Activated CD4-positive, alpha-beta T cell treated with anti-CD3 and anti-CD28 coated beads, Interleukin-2, amount 10 ng/mL, durations not matched to agents 24 days and 14 days (primary cell): ENCODE measurements around the gene FRMD3. TPM values are rescaled to one million over a fixed set of nuclear protein-coding genes. Genes with fewer than 3 reads are reported as not detected.

Source experiments
- DNase-seq: peaks from one replicate; pipeline ENCODE4 v3.0.0; 2022
- H3K27ac Mint-ChIP-seq: one replicate; pipeline ENCODE4 v1.8.0; 2022; ENCODE audit warnings: mild to moderate bottlenecking, mixed read lengths
- H3K27me3 Mint-ChIP-seq: one replicate; pipeline ENCODE4 v1.8.0; 2022; ENCODE audit warnings: mixed read lengths
- H3K36me3 Mint-ChIP-seq: one replicate; pipeline ENCODE4 v1.8.0; 2022; ENCODE audit warnings: low read depth, mild to moderate bottlenecking, mixed read lengths
- H3K4me1 Mint-ChIP-seq: one replicate; pipeline ENCODE4 v1.8.0; 2021; ENCODE audit warnings: mixed read lengths
- H3K4me3 Mint-ChIP-seq: one replicate; pipeline ENCODE4 v1.8.0; 2022; ENCODE audit warnings: mild to moderate bottlenecking, moderate library complexity, mixed read lengths
- H3K9me3 Mint-ChIP-seq: one replicate; pipeline ENCODE4 v1.8.0; 2021; ENCODE audit warnings: mixed read lengths
- intact Hi-C: fragments of 100-400 bp; cut with micrococcal nuclease; formaldehyde crosslinking; loops from one replicate; pipeline ENCODE4 v1.15.1; 2023
- total RNA-seq: library from RNA; stranded (reverse); gene quantifications from 2 replicates; pipeline ENCODE4 v1.2.3, GENCODE V29; 2022

FRMD3 gene
- total RNA-seq, 1 donor from 2014 or later = 0.30 TPM

DNA sequence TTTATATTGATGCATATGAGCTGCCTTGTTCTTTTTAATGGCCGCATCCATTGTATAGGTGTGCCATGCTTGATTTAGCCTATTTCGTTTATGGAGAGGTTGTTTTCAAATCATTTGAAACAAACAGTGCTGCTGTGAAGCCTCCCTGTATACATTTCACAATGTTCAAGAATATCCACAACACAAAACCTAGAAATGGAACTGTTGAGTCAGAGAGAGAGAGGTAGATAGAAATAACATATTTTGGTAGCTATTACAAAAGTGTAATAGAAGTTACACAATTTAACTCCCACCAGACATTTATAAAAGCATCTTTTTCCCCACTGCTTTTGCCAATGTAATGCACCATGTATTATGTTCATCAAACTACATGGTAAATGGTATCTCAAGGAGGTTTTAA is 82.0 kb downstream of the FRMD3 start:
- no peaks in the 10 kb centered on the region for H3K36me3 Mint-ChIP-seq
- no peaks in the 10 kb centered on the region for H3K4me1 Mint-ChIP-seq
- H3K27me3 Mint-ChIP-seq = no peaks in the 10 kb centered on the region
- H3K4me3 Mint-ChIP-seq = no peak overlapping the region
- intact Hi-C loops = no loop called here
- H3K27ac Mint-ChIP-seq = no peak overlapping the region
- DNase-seq = no peak
- H3K9me3 Mint-ChIP-seq = peaks cover 1% of the 10 kb centered on the region

DNA sequence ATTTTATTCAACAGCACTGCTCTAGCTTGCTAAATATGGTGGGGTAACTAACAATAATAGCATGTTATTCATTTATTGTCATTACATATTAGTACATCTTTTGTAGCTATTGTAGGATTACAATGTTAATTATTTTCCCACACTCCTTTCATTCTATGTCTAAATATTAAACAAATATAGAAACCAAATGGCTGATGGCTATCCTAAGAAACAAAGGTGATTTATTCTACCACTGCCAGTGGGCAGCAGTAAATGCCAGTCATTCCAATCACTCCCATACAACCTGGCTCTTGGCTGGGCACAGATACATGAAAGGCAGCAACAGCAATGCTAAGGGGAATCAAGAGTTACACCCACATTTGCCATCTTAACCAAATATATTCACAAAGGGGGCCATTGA is 84.1 kb downstream of the FRMD3 start:
- DNase-seq = no peak
- intact Hi-C loops = no loop called here
- no peak overlapping the region for H3K4me3 Mint-ChIP-seq
- no peaks in the 10 kb centered on the region for H3K27me3 Mint-ChIP-seq
- no peaks in the 10 kb centered on the region for H3K4me1 Mint-ChIP-seq
- H3K36me3 Mint-ChIP-seq = no peaks in the 10 kb centered on the region
- H3K27ac Mint-ChIP-seq = no peak overlapping the region
- no peaks in the 10 kb centered on the region for H3K9me3 Mint-ChIP-seq

DNA sequence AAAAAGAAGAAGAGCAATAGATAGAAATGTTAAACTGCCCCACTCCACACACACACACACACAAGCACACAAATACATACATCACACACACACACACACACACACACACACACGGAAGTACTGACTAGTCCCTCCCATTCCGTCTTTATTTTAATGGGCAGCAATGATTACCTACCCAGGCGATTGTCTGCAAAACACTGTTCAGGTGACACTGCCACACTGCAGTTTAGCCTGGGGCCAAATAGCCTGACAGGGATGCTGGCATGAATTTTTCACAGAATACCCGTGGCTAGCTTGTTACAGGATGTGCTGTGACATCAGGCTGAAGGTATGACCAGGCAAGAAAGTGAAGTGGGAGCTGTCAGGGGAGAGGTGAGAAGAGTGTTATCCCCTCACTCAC is 86.9 kb downstream of the FRMD3 start:
- Mint-ChIP-seq H3K36me3 (no peaks in the 10 kb centered on the region), H3K4me3 (no peak overlapping the region), H3K27ac (no peak overlapping the region), H3K9me3 (no peaks in the 10 kb centered on the region), H3K27me3 (no peaks in the 10 kb centered on the region), H3K4me1 (no peaks in the 10 kb centered on the region)
- DNase-seq = no peak
- intact Hi-C loops = no loop called here

DNA sequence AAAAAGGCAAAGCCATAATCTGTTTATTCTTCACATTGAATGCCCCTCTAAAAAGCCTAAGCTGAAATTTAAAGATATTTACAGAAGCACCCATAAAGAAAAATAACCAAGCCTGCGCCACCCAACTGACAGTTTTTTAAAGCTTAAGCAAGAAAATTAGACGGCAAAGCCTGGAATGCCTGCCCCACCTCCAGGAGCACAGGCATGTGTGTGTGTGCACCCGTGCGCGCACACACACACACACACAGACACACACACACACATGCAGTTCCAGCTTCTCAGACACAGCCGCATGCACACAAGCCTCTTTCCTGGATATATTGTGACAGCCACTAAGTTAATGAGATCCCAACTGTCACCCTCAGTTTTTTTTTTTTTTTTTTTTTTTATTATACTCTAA is 88.2 kb downstream of the FRMD3 start:
- Mint-ChIP-seq H3K36me3 (no peaks in the 10 kb centered on the region), H3K27ac (no peak overlapping the region), H3K4me3 (no peak overlapping the region), H3K9me3 (no peaks in the 10 kb centered on the region), H3K27me3 (no peaks in the 10 kb centered on the region), H3K4me1 (no peaks in the 10 kb centered on the region)
- intact Hi-C loops = no loop called here
- no peak for DNase-seq

DNA sequence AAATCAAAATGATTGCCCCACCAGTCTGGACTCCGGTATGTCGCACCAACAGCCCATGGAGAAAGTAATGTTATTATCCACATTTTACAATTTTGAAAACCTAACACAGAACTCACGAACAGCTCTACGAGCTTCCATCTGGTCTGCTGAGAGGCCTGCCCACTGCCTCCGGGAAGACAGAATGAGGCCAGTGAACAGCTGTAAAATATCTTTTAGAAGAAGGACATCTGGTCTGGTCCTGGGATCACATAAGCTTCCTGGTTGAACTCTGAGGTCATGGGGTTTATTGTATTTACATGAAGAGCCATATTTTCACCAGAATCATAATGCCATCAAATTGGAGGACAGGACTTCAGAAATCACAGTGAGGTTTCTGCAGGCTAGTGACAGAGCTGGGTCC is 89.0 kb downstream of the FRMD3 start:
- DNase-seq = no peak
- Mint-ChIP-seq H3K27me3 (no peaks in the 10 kb centered on the region), H3K4me1 (no peaks in the 10 kb centered on the region), H3K4me3 (no peak overlapping the region), H3K27ac (no peak overlapping the region), H3K36me3 (no peaks in the 10 kb centered on the region), H3K9me3 (no peaks in the 10 kb centered on the region)
- intact Hi-C loops = no loop called here

DNA sequence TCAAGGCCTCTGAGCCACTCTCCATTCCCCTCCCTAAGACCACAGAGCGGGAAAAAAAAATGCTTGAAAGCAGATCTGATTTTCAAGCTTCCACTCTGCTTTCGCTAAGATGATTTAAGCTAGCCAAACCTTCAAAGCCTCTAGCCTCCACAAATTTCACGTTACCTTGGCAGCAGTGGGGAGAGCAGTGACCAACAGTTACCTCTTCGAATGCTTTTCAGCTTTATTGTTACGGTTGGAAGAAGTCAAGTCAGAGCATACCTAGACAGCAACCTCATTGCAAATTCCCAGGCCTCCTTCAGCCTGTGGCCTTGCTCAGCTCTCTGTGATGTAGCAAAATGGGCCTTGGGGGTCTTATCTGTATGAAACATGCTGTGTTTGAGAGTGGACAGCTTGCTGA is 89.6 kb downstream of the FRMD3 start:
- intact Hi-C loops = no loop called here
- DNase-seq = no peak
- no peak overlapping the region for H3K27ac Mint-ChIP-seq
- H3K4me1 Mint-ChIP-seq = no peaks in the 10 kb centered on the region
- no peaks in the 10 kb centered on the region for H3K9me3 Mint-ChIP-seq
- no peak overlapping the region for H3K4me3 Mint-ChIP-seq
- no peaks in the 10 kb centered on the region for H3K36me3 Mint-ChIP-seq
- no peaks in the 10 kb centered on the region for H3K27me3 Mint-ChIP-seq

DNA sequence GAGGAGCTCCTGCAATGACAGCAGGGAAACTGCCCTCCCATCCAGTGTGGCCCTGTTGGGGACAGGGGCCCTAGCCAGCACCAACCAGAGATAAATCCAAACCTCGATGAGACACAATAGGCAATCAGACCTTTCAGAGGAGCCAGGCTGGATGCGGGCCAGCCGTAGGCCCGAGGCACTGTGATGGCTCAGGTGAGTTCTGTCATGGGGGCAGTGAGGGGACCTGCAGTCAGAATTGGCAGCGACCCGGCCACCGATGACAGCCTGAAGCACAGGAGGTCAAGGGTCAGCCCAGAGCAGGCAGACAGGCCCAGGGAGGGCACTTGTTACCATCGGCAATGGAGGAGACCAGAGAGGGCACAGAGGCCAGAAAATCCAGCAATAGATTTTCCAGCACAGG is 90.8 kb downstream of the FRMD3 start:
- H3K4me1 Mint-ChIP-seq = no peaks in the 10 kb centered on the region

DNA sequence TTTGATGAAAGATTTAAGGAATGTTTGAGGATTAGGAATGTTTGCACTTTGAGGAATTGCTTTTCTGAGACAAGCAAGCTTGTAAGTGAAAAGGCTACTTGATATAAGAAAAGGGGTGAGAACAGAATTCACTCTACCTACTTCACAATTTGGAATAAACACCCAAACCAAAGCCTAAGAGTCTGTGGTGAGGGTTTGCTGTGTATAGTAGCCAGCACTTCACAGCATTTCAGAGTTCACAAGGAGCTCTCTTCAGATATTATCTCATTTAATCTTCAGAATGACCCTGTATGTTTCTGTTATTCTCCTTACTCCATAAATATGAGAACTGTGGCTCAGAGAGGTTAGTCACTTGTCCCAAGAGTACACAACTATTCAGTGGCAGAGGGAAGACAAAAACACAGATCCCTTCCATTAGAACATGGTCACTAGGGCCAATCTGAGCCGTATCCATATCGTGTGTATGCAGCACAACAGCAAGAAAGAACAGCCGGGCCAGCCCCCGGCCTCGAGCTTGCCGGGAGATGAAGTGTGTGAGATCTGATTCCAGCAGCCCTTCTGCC is 92.4 kb downstream of the FRMD3 start:
- Mint-ChIP-seq H3K9me3 (no peaks in the 10 kb centered on the region), H3K27me3 (no peaks in the 10 kb centered on the region), H3K36me3 (no peaks in the 10 kb centered on the region), H3K27ac (no peak overlapping the region), H3K4me3 (no peak overlapping the region), H3K4me1 (no peaks in the 10 kb centered on the region)
- intact Hi-C loops = no loop called here
- no peak for DNase-seq

More for the DNA sequence above, 90.8 kb downstream of the FRMD3 start:
- Mint-ChIP-seq H3K36me3 (no peaks in the 10 kb centered on the region), H3K9me3 (no peaks in the 10 kb centered on the region), H3K4me3 (no peak overlapping the region), H3K27me3 (no peaks in the 10 kb centered on the region), H3K27ac (no peak overlapping the region)
- no peak for DNase-seq
- intact Hi-C loops = no loop called here

DNA sequence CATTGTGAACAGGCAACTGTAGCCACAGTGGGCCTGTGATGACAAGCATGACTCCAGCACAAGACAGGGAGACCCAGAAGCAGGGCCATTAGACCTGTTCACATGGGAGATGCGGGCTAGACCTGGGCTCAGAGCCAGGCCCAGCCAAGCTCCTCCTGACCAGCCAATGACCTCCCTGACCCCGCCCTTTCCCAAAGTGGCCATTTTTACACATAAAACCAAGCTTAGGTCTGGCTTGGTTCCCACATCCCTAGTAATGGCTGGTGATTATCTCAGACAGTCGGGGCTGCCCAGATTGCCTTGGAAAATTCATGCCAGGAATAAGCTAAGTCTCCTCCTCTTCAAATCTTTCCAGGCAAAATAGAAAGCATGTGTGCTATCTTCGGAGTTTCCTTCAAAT is 94.1 kb downstream of the FRMD3 start:
- H3K4me1 Mint-ChIP-seq = no peaks in the 10 kb centered on the region
- no peak for DNase-seq
- no peaks in the 10 kb centered on the region for H3K9me3 Mint-ChIP-seq
- H3K27me3 Mint-ChIP-seq = no peaks in the 10 kb centered on the region
- no peak overlapping the region for H3K4me3 Mint-ChIP-seq
- no peaks in the 10 kb centered on the region for H3K36me3 Mint-ChIP-seq
- H3K27ac Mint-ChIP-seq = no peak overlapping the region
- intact Hi-C loops = no loop called here

DNA sequence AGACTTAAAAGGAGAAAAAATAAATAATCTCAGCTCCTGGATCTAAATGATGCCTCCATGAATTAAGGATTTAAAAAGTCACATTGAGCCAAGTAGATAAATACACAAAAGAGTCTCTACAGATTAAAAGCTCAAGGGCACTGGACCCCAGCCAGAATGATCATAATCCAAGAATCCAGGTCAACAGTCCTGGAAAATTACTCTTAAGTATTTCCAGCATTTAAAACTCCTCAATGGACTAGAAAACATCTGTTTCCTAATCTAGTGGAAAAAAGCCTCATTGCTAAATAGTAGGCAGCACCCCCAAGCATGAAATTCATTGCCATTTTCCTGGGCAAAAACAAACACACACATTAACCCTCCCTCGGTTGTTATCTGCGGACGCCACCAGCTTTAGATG is 96.8 kb downstream of the FRMD3 start:
- Mint-ChIP-seq H3K4me3 (no peak overlapping the region), H3K9me3 (no peaks in the 10 kb centered on the region), H3K4me1 (no peaks in the 10 kb centered on the region), H3K27me3 (no peaks in the 10 kb centered on the region), H3K36me3 (no peaks in the 10 kb centered on the region), H3K27ac (no peak overlapping the region)
- no peak for DNase-seq
- intact Hi-C loops = no loop called here

DNA sequence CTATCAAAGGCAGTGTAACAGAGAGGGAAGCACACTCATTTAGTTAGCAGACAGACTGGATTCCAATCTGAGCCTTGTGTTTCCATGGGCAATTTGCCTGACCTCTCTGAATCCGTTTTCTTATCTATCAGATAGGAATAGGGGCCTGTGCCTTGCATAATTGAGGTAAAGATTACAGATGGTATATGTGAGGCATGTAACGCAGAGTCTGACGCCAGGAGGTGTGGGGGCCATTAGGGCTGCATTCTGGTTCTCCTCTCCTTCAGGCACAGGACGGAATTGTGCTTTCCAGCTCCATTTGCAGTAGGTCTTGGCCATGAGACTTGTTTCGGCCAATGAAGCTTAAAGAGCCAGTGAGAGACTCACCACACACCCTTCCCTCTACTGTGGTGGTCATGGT is 97.6 kb downstream of the FRMD3 start:
- Mint-ChIP-seq H3K4me3 (no peak overlapping the region), H3K9me3 (no peaks in the 10 kb centered on the region), H3K36me3 (no peaks in the 10 kb centered on the region), H3K4me1 (no peaks in the 10 kb centered on the region), H3K27me3 (no peaks in the 10 kb centered on the region), H3K27ac (no peak overlapping the region)
- DNase-seq = no peak
- intact Hi-C loops = no loop called here

DNA sequence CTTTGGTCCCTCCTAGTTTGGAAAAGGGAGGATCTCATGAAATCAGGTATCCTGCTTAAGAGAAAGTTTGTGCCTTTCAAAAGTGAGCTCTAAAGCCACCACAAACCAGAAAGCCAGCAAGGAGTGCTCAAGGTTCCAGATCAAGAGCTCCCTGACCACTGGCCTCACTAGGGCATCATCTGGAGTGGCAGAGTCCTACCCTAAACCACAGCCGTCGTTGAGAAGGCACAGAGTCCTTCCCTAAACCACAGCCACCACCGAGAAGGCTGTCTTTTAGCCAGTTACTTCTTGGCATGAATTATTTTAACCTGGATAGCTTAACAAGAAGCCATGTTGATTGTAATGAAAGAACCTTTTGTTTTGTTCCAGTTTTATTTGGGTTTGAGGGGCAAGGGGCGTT is 102.9 kb downstream of the FRMD3 start:
- H3K27me3 Mint-ChIP-seq = no peaks in the 10 kb centered on the region
- no peaks in the 10 kb centered on the region for H3K9me3 Mint-ChIP-seq
- DNase-seq = no peak
- no peak overlapping the region for H3K27ac Mint-ChIP-seq
- H3K4me1 Mint-ChIP-seq = no peaks in the 10 kb centered on the region
- intact Hi-C loops = no loop called here
- H3K36me3 Mint-ChIP-seq = no peaks in the 10 kb centered on the region
- no peak overlapping the region for H3K4me3 Mint-ChIP-seq

DNA sequence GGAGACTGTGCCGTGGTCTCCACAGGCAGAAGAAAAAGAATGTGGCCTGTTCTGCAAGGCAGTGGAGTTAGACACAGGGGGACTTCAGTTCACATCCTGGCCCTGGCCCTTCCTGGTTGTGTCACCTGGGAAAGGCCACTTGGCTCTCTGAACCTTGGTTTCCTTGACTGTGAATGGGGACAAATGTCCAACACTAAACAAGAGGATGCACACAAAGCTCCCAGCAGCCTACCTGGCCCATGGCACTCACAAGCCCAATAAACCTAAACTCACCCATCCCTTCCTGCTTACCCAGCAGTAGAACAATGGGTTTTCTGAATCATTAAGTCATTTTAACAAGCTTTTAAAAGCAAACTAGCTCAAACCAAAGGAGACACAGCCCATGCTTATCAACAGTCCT is 103.9 kb downstream of the FRMD3 start:
- no peak for DNase-seq
- Mint-ChIP-seq H3K9me3 (no peaks in the 10 kb centered on the region), H3K4me3 (no peak overlapping the region), H3K27me3 (no peaks in the 10 kb centered on the region), H3K36me3 (no peaks in the 10 kb centered on the region), H3K4me1 (no peaks in the 10 kb centered on the region), H3K27ac (no peak overlapping the region)
- intact Hi-C loops = no loop called here

DNA sequence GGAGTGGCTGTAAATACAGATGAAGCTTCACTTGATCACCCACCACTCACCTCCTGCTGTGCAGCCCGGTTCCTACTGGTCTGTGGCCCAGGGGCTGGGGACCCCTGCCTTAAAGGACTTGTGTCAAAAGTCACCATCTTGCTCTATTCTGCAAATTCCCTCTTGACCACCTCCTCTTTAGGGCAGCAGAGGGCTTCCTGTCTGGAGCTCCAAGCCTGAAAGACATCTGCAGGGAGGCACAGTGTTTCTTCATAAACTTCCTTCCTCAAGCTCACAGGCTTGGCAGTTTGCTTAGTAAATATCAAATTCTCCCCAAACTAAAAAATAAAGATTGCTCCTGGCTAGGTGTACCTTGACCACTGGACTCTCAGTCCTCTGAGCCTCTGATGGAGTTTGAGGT is 104.4 kb downstream of the FRMD3 start:
- Mint-ChIP-seq H3K4me3 (no peak overlapping the region), H3K36me3 (no peaks in the 10 kb centered on the region), H3K27me3 (no peaks in the 10 kb centered on the region), H3K27ac (no peak overlapping the region), H3K9me3 (no peaks in the 10 kb centered on the region), H3K4me1 (no peaks in the 10 kb centered on the region)
- intact Hi-C loops = no loop called here
- no peak for DNase-seq

DNA sequence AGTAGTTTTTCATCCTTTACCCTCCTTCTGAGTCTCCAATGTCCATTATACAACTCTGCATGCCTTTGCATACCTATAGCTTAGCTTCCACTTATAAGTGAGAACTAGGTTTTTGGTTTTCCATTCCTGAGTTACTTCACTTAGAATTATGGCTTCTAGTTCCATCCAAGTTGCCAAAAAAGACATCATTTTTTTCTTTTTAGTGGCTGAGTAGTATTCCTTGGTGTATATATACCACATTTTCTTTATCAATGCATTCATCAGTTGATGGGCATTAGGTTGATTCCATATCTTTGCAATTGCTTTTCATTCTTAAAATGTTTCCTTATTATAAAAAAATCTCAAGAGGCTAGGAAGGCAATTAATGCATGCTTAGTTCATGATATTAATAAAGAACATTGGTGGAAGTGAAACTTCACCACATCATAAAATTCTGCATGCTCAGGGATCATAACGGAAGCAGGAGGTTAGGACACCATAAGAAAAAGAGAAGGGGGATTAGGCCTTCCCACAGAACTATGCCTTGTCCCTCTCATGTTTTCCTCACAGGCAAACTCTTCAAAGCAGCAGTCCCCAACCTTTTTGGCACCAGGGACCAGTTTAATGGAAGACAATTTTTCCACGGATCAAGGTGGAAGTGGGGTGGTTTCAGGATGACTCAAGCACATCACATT is 105.2 kb downstream of the FRMD3 start:
- H3K4me3 Mint-ChIP-seq = no peak overlapping the region
- intact Hi-C loops = no loop called here
- H3K27me3 Mint-ChIP-seq = no peaks in the 10 kb centered on the region
- no peaks in the 10 kb centered on the region for H3K4me1 Mint-ChIP-seq
- no peaks in the 10 kb centered on the region for H3K9me3 Mint-ChIP-seq
- H3K36me3 Mint-ChIP-seq = no peaks in the 10 kb centered on the region
- H3K27ac Mint-ChIP-seq = no peak overlapping the region
- DNase-seq = no peak
